Measurements from ENCODE around the gene C13orf46. TPM values are rescaled to one million over a fixed set of nuclear protein-coding genes. Genes with fewer than 3 reads are reported as not detected.

The C13orf46 gene
- total and polyA plus RNA-seq, 2 of the 8 experiments (the other 6 are each of a cell fraction or from before 2014, with no cell fraction given) = 0.23 to 0.28 TPM

- Histone ChIP-seq H3K36me3 (ENCODE audit: control insufficient read depth in 2 of 4, insufficient read depth in 4 of 4, low read length in 3 of 4) (no peaks in the 10 kb centered on the region), H3K79me1 (ENCODE audit: low read depth, low read length) (no peaks in the 10 kb centered on the region), H2BK5ac (ENCODE audit: low read depth, low read length) (no peak overlapping the region), H3K27me3 (replicated peaks in 1 of 4; ENCODE audit: control insufficient read depth in 3 of 4, extremely low read depth in 1 of 4, insufficient read depth in 3 of 4, low read length in 3 of 4) (no peaks in the 10 kb centered on the region), H4K20me1 (replicated peaks in 1 of 2; ENCODE audit: control insufficient read depth in 1 of 2, insufficient read depth in 2 of 2, low read length in 2 of 2) (no peaks in the 10 kb centered on the region), H2BK120ac (replicated peaks; ENCODE audit: low read depth, low read length) (no peak overlapping the region), H3K14ac (ENCODE audit: insufficient read length) (no peak overlapping the region), H3K4ac (replicated peaks; ENCODE audit: insufficient read length, low read depth, low read length) (no peak overlapping the region), H3K18ac (ENCODE audit: extremely low read depth, low read length) (no peak overlapping the region), H3K23ac (ENCODE audit: insufficient read length) (no peak overlapping the region), H3K4me2 (ENCODE audit: insufficient read depth in 1 of 2, low read depth in 2 of 2, low read length in 2 of 2) (no peak overlapping the region), H3K9ac (replicated peaks in 1 of 4; ENCODE audit: extremely low read depth in 1 of 4, low read depth in 3 of 4, low read length in 3 of 4) (no peak overlapping the region), H4K91ac (replicated peaks; ENCODE audit: insufficient read length, low read length) (no peak overlapping the region), H3K79me2 (ENCODE audit: control insufficient read depth in 1 of 2, insufficient read depth in 2 of 2, low read length in 2 of 2) (no peaks in the 10 kb centered on the region), H3K4me3 (ENCODE audit: extremely low read depth in 1 of 4, insufficient read depth in 2 of 4, low read depth in 3 of 4, low read length in 4 of 4) (no peak overlapping the region), H3K9me3 (ENCODE audit: insufficient read depth in 2 of 2, low read depth in 1 of 2, low read length in 1 of 2) (peaks cover 25 to 81% of the 10 kb centered on the region in 2 experiments; a peak in 3 of 4 replicates), H4K8ac (ENCODE audit: extremely low read depth, insufficient read depth, low read length) (no peak overlapping the region), H2BK15ac (ENCODE audit: low read length) (no peak overlapping the region), H3K27ac (ENCODE audit: low read depth, low read length) (no peak overlapping the region), H3K23me2 (ENCODE audit: low read depth, low read length) (no peaks in the 10 kb centered on the region), H3K4me1 (replicated peaks in 1 of 4; ENCODE audit: control insufficient read depth in 3 of 4, insufficient read depth in 4 of 4, low read length in 3 of 4) (no peaks in the 10 kb centered on the region), H2BK12ac (ENCODE audit: low read depth, low read length) (no peak overlapping the region), H3K56ac (replicated peaks; ENCODE audit: insufficient read length, low read depth, low read length) (no peak overlapping the region), H2AFZ (ENCODE audit: low read length) (no peak overlapping the region), H4K5ac (ENCODE audit: insufficient read length, low read depth, low read length) (no peak overlapping the region), H2BK20ac (ENCODE audit: low read length) (no peak overlapping the region), H2AK5ac (ENCODE audit: low read depth, low read length) (no peak overlapping the region)
- DNase-seq (ENCODE audit: low read depth in 1 of 2, low spot score in 2 of 2) = no peak
- TF ChIP-seq CREB1 (IDR thresholded peaks at IDR 0.05) (no peak), SIN3A (conservative IDR thresholded peaks at IDR 0.05 in 1 of 2, IDR thresholded peaks at IDR 0.05 in 1 of 2; ENCODE audit: low read depth in 1 of 2, low read length in 2 of 2) (no peak), SP4 (IDR thresholded peaks at IDR 0.05; ENCODE audit: low read length) (no peak), HDAC6 (IDR thresholded peaks at IDR 0.05; ENCODE audit: low read depth, low read length) (no peak), SUZ12 (IDR thresholded peaks at IDR 0.05; ENCODE audit: low read length) (no peak), KDM1A (IDR thresholded peaks at IDR 0.05; ENCODE audit: borderline replicate concordance, low read length) (no peak), TEAD4 (IDR thresholded peaks at IDR 0.05; ENCODE audit: low read depth, low read length) (no peak), JUND (IDR thresholded peaks at IDR 0.05; ENCODE audit: low read length) (no peak), YY1 (IDR thresholded peaks at IDR 0.05; ENCODE audit: low read depth, low read length) (no peak), JUN (IDR thresholded peaks at IDR 0.05; ENCODE audit: low read depth, low read length) (no peak), ASH2L (IDR thresholded peaks at IDR 0.05; ENCODE audit: low read length) (no peak), MAX (IDR thresholded peaks at IDR 0.05) (no peak), FOSL1 (IDR thresholded peaks at IDR 0.05; ENCODE audit: insufficient read depth, low read depth, low read length) (no peak), RXRA (IDR thresholded peaks at IDR 0.05; ENCODE audit: insufficient read depth, low read depth, low read length) (no peak), BCL11A (IDR thresholded peaks at IDR 0.05; ENCODE audit: low read depth in 2 of 2, low read length in 2 of 2) (no peak)
- CTCF ChIA-PET (ENCODE audit: partially characterized antibody) = interaction anchor here (0.6 kb wide), 1 partner anchor 76 kb away, joined by 3 read pairs; no protein-coding TSS in a partner anchor
- no peak for FAIRE-seq
- POLR2A ChIA-PET (ENCODE audit: partially characterized antibody) = no interaction called here
- WGBS, 2 experiments (ENCODE audit: extremely low coverage in 1 of 2, insufficient coverage in 1 of 2, insufficient read length in 1 of 2, insufficient replicate concordance in 2 of 2, low coverage in 1 of 2, low lambda C conversion rate in 2 of 2, missing lambda C conversion rate in 1 of 2) = 74% methylated on average over 1 of the region's 1 CpG; no CpG with 5 or more reads in 1 of the 2 experiments
Observed at GRCh38 chr13:113959198-113959597, 14.7 kb downstream of the C13orf46 start.

Data from H1 (cell line).